ENCODE results near the gene MYF6.

The MYF6 gene

GRCh38 chr12:80679346-80680131, 27.9 kb upstream of the MYF6 start:
- Histone ChIP-seq H3K27me3 (ENCODE audit: insufficient read depth, insufficient read length) (no peaks in the 10 kb centered on the region), H3K9ac (ENCODE audit: insufficient read length, low read depth) (no peak overlapping the region), H3K4me3 (ENCODE audit: insufficient read length, low read depth) (no peak overlapping the region), H3K4me1 (ENCODE audit: insufficient read depth, insufficient read length) (no peaks in the 10 kb centered on the region), H3K9me3 (ENCODE audit: insufficient read depth, low read length) (no peaks in the 10 kb centered on the region), H3K36me3 (ENCODE audit: insufficient read depth, insufficient read length, low read length) (no peaks in the 10 kb centered on the region)
- no peak for DNase-seq (ENCODE audit: low read depth, low spot score)
- TF ChIP-seq YY1 (IDR thresholded peaks at IDR 0.05; ENCODE audit: insufficient read depth, insufficient read length) (no peak), ZNF274 (IDR thresholded peaks at IDR 0.05; ENCODE audit: low read depth, low read length) (no peak), SUZ12 (IDR thresholded peaks at IDR 0.05; ENCODE audit: extremely low read depth, insufficient read depth, insufficient read length) (no peak)

- Histone ChIP-seq H3K4me3 (ENCODE audit: insufficient read length, low read depth) (no peak overlapping the region), H3K9me3 (ENCODE audit: insufficient read depth, low read length) (no peaks in the 10 kb centered on the region), H3K4me1 (ENCODE audit: insufficient read depth, insufficient read length) (no peaks in the 10 kb centered on the region), H3K9ac (ENCODE audit: insufficient read length, low read depth) (no peak overlapping the region), H3K27me3 (ENCODE audit: insufficient read depth, insufficient read length) (no peaks in the 10 kb centered on the region), H3K36me3 (ENCODE audit: insufficient read depth, insufficient read length, low read length) (no peaks in the 10 kb centered on the region)
- no peak for DNase-seq (ENCODE audit: low read depth, low spot score)
- TF ChIP-seq YY1 (IDR thresholded peaks at IDR 0.05; ENCODE audit: insufficient read depth, insufficient read length) (no peak), SUZ12 (IDR thresholded peaks at IDR 0.05; ENCODE audit: extremely low read depth, insufficient read depth, insufficient read length) (no peak), ZNF274 (IDR thresholded peaks at IDR 0.05; ENCODE audit: low read depth, low read length) (no peak)
Measured at GRCh38 chr12:80681287-80681686, 26.1 kb upstream of the MYF6 start.

- Histone ChIP-seq H3K9me3 (ENCODE audit: insufficient read depth, low read length) (no peaks in the 10 kb centered on the region), H3K36me3 (ENCODE audit: insufficient read depth, insufficient read length, low read length) (no peaks in the 10 kb centered on the region), H3K27me3 (ENCODE audit: insufficient read depth, insufficient read length) (no peaks in the 10 kb centered on the region), H3K4me1 (ENCODE audit: insufficient read depth, insufficient read length) (no peaks in the 10 kb centered on the region), H3K9ac (ENCODE audit: insufficient read length, low read depth) (no peak overlapping the region), H3K4me3 (ENCODE audit: insufficient read length, low read depth) (no peak overlapping the region)
- DNase-seq (ENCODE audit: low read depth, low spot score): no peak
- TF ChIP-seq SUZ12 (IDR thresholded peaks at IDR 0.05; ENCODE audit: extremely low read depth, insufficient read depth, insufficient read length): no peak
- TF ChIP-seq YY1 (IDR thresholded peaks at IDR 0.05; ENCODE audit: insufficient read depth, insufficient read length): no peak
- TF ChIP-seq ZNF274 (IDR thresholded peaks at IDR 0.05; ENCODE audit: low read depth, low read length): no peak
Measured at GRCh38 chr12:80681786-80682185, 25.6 kb upstream of the MYF6 start.

- TF ChIP-seq YY1 (IDR thresholded peaks at IDR 0.05; ENCODE audit: insufficient read depth, insufficient read length) (no peak), ZNF274 (IDR thresholded peaks at IDR 0.05; ENCODE audit: low read depth, low read length) (no peak), SUZ12 (IDR thresholded peaks at IDR 0.05; ENCODE audit: extremely low read depth, insufficient read depth, insufficient read length) (no peak)
- no peak overlapping the region for H3K4me3 ChIP-seq (ENCODE audit: insufficient read length, low read depth)
- H3K9ac ChIP-seq (ENCODE audit: insufficient read length, low read depth): no peak overlapping the region
Measured at GRCh38 chr12:80684077-80684495, 23.3 kb upstream of the MYF6 start.

GRCh38 chr12:80690090-80690489, 17.3 kb upstream of the MYF6 start:
- Histone ChIP-seq H3K9ac (ENCODE audit: insufficient read length, low read depth) (no peak overlapping the region), H3K27me3 (ENCODE audit: insufficient read depth, insufficient read length) (no peaks in the 10 kb centered on the region), H3K4me3 (ENCODE audit: insufficient read length, low read depth) (no peak overlapping the region), H3K9me3 (ENCODE audit: insufficient read depth, low read length) (no peaks in the 10 kb centered on the region), H3K36me3 (ENCODE audit: insufficient read depth, insufficient read length, low read length) (no peaks in the 10 kb centered on the region), H3K4me1 (ENCODE audit: insufficient read depth, insufficient read length) (no peaks in the 10 kb centered on the region)
- TF ChIP-seq ZNF274 (IDR thresholded peaks at IDR 0.05; ENCODE audit: low read depth, low read length) (no peak), YY1 (IDR thresholded peaks at IDR 0.05; ENCODE audit: insufficient read depth, insufficient read length) (no peak), SUZ12 (IDR thresholded peaks at IDR 0.05; ENCODE audit: extremely low read depth, insufficient read depth, insufficient read length) (no peak)
- no peak for DNase-seq (ENCODE audit: low read depth, low spot score)

More at GRCh38 chr12:80684077-80684495, 23.3 kb upstream of the MYF6 start:
- H3K9me3 ChIP-seq (ENCODE audit: insufficient read depth, low read length): no peaks in the 10 kb centered on the region
- H3K4me1 ChIP-seq (ENCODE audit: insufficient read depth, insufficient read length): no peaks in the 10 kb centered on the region
- no peak for DNase-seq (ENCODE audit: low read depth, low spot score)
- H3K27me3 ChIP-seq (ENCODE audit: insufficient read depth, insufficient read length): no peaks in the 10 kb centered on the region
- H3K36me3 ChIP-seq (ENCODE audit: insufficient read depth, insufficient read length, low read length): no peaks in the 10 kb centered on the region

- Histone ChIP-seq H3K4me1 (ENCODE audit: insufficient read depth, insufficient read length) (no peaks in the 10 kb centered on the region), H3K9ac (ENCODE audit: insufficient read length, low read depth) (no peak overlapping the region), H3K36me3 (ENCODE audit: insufficient read depth, insufficient read length, low read length) (no peaks in the 10 kb centered on the region), H3K4me3 (ENCODE audit: insufficient read length, low read depth) (no peak overlapping the region), H3K9me3 (ENCODE audit: insufficient read depth, low read length) (no peaks in the 10 kb centered on the region), H3K27me3 (ENCODE audit: insufficient read depth, insufficient read length) (no peaks in the 10 kb centered on the region)
- TF ChIP-seq ZNF274 (IDR thresholded peaks at IDR 0.05; ENCODE audit: low read depth, low read length): no peak
- TF ChIP-seq SUZ12 (IDR thresholded peaks at IDR 0.05; ENCODE audit: extremely low read depth, insufficient read depth, insufficient read length): no peak
- DNase-seq (ENCODE audit: low read depth, low spot score): no peak
Measured at GRCh38 chr12:80690513-80690912, 16.9 kb upstream of the MYF6 start.

GRCh38 chr12:80692114-80692513, 15.3 kb upstream of the MYF6 start:
- H3K27me3 ChIP-seq (ENCODE audit: insufficient read depth, insufficient read length): no peaks in the 10 kb centered on the region

More at GRCh38 chr12:80692114-80692513, 15.3 kb upstream of the MYF6 start:
- no peak for DNase-seq (ENCODE audit: low read depth, low spot score)
- H3K36me3 ChIP-seq (ENCODE audit: insufficient read depth, insufficient read length, low read length): no peaks in the 10 kb centered on the region
- no peak overlapping the region for H3K4me3 ChIP-seq (ENCODE audit: insufficient read length, low read depth)
- no peak overlapping the region for H3K9ac ChIP-seq (ENCODE audit: insufficient read length, low read depth)
- no peaks in the 10 kb centered on the region for H3K9me3 ChIP-seq (ENCODE audit: insufficient read depth, low read length)
- H3K4me1 ChIP-seq (ENCODE audit: insufficient read depth, insufficient read length): no peaks in the 10 kb centered on the region
- TF ChIP-seq SUZ12 (IDR thresholded peaks at IDR 0.05; ENCODE audit: extremely low read depth, insufficient read depth, insufficient read length): no peak
- no peak for TF ChIP-seq YY1 (IDR thresholded peaks at IDR 0.05; ENCODE audit: insufficient read depth, insufficient read length)
- no peak for TF ChIP-seq ZNF274 (IDR thresholded peaks at IDR 0.05; ENCODE audit: low read depth, low read length)
